ENCODE results near the gene KLHL29.

DNA sequence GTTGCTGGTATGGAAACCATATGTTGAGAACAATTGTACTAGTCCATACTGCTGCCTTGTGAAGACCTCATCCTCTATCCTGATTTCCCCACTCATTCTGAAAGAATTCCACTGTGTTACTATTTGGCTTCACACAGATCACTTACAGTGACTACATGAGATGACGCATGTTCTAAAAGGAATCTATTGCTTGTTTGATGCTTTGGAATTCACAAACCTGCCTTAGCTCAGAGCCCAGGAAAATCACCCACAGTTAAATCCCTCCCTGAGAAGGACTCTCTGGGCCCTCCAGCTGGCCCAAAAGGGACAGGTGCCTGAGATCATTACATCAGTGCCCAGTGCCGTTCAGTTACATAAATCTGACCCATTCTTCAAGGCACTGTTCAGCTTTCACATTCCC, 45.3 kb downstream of the KLHL29 start:
- TF ChIP-seq, protein P1, sequence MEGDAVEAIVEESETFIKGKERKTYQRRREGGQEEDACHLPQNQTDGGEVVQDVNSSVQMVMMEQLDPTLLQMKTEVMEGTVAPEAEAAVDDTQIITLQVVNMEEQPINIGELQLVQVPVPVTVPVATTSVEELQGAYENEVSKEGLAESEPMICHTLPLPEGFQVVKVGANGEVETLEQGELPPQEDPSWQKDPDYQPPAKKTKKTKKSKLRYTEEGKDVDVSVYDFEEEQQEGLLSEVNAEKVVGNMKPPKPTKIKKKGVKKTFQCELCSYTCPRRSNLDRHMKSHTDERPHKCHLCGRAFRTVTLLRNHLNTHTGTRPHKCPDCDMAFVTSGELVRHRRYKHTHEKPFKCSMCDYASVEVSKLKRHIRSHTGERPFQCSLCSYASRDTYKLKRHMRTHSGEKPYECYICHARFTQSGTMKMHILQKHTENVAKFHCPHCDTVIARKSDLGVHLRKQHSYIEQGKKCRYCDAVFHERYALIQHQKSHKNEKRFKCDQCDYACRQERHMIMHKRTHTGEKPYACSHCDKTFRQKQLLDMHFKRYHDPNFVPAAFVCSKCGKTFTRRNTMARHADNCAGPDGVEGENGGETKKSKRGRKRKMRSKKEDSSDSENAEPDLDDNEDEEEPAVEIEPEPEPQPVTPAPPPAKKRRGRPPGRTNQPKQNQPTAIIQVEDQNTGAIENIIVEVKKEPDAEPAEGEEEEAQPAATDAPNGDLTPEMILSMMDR (conservative IDR thresholded peaks at IDR 0.05; ENCODE audit: low read depth, low read length) = no peak
- no peak for TF ChIP-seq EZH2 (IDR thresholded peaks at IDR 0.05; ENCODE audit: low read length, unreplicated experiment)
- TF ChIP-seq EZH2phosphoT487 (IDR thresholded peaks at IDR 0.05; ENCODE audit: borderline replicate concordance, low read length) = no peak
